GM19239 (cell line): ENCODE measurements around the gene EGLN1.

Experiments
- DNase-seq: peaks from one replicate; pipeline ENCODE4 v3.0.0; 2011; ENCODE audit warnings: low spot score; ENCODE audit not compliant: insufficient read length
- FAIRE-seq: peaks from 2 replicates; lab custom pipeline; 2011; peaks lifted over from hg19 to GRCh38; lab: Jason Lieb, UNC

EGLN1 gene

GRCh38 chr1:231422798-231423309 lies 767 bp upstream of the EGLN1 start:
- no peak for DNase-seq
- FAIRE-seq: no peak

GRCh38 chr1:231421546-231421970 lies 529 bp downstream of the EGLN1 start:
- DNase-seq: peak; percentile 9
- FAIRE-seq: peak; percentile 28

GRCh38 chr1:231420959-231421545 lies 1.0 kb downstream of the EGLN1 start:
- FAIRE-seq (no peak), DNase-seq (peak; percentile 8)

- peak; percentile 53 for FAIRE-seq
- no peak for DNase-seq
Measured at GRCh38 chr1:231420299-231420958, 1.7 kb downstream of the EGLN1 start.

- DNase-seq: no peak
- FAIRE-seq: peak; percentile 11
Measured at GRCh38 chr1:231419738-231420298, 2.3 kb downstream of the EGLN1 start.

- FAIRE-seq (peak; percentile 26), DNase-seq (no peak)
Measured at GRCh38 chr1:231419147-231419546, 2.9 kb downstream of the EGLN1 start.

GRCh38 chr1:231418741-231419107 lies 3.4 kb downstream of the EGLN1 start:
- no peak for DNase-seq
- FAIRE-seq: no peak

GRCh38 chr1:231418101-231418740 lies 3.9 kb downstream of the EGLN1 start:
- FAIRE-seq: no peak

GRCh38 chr1:231417513-231417912 lies 4.6 kb downstream of the EGLN1 start:
- DNase-seq (no peak), FAIRE-seq (no peak)

More at GRCh38 chr1:231418101-231418740, 3.9 kb downstream of the EGLN1 start:
- no peak for DNase-seq

GRCh38 chr1:231416901-231417300 lies 5.2 kb downstream of the EGLN1 start:
- DNase-seq (no peak), FAIRE-seq (peak; percentile 14)

- DNase-seq: no peak
- no peak for FAIRE-seq
Measured at GRCh38 chr1:231415018-231415583, 7.0 kb downstream of the EGLN1 start.

GRCh38 chr1:231414260-231415016 lies 7.6 kb downstream of the EGLN1 start:
- DNase-seq (no peak), FAIRE-seq (no peak)

- DNase-seq (no peak), FAIRE-seq (no peak)
Measured at GRCh38 chr1:231413749-231414082, 8.4 kb downstream of the EGLN1 start.

- DNase-seq: no peak
- FAIRE-seq: no peak
Measured at GRCh38 chr1:231411036-231411531, 11.0 kb downstream of the EGLN1 start.

- DNase-seq (no peak), FAIRE-seq (peak; percentile 21)
Measured at GRCh38 chr1:231410036-231410612, 12.0 kb downstream of the EGLN1 start.

- no peak for DNase-seq
- FAIRE-seq: peak; percentile 8
Measured at GRCh38 chr1:231408528-231409094, 13.5 kb downstream of the EGLN1 start.

GRCh38 chr1:231407547-231408396 lies 14.3 kb downstream of the EGLN1 start:
- DNase-seq (no peak), FAIRE-seq (peak; percentile 75)

- FAIRE-seq (peak; percentile 37), DNase-seq (no peak)
Measured at GRCh38 chr1:231407049-231407448, 15.0 kb downstream of the EGLN1 start.
